Suppressor macrophage treated with lipopolysaccharide for 1 hour (primary cell): ENCODE data around the gene RNGTT.
A peak's percentile ranks its signal among the peaks of the same experiment; 100 is the strongest.

Source experiments
- DNase-seq, 3 donors: peaks; one replicate each; pipeline ENCODE4 v3.0.0-alpha.2; 2020 to 2022

The RNGTT gene

GRCh38 chr6:88910922-88911778, 52.3 kb downstream of the RNGTT start:
- DNase-seq, result no peak

GRCh38 chr6:88908598-88909548, 54.5 kb downstream of the RNGTT start:
- DNase-seq, result no peak

- peak; percentile 11 to 31 (median 21) for DNase-seq
These were observed 56.3 kb downstream of the RNGTT start for GRCh38 chr6:88907148-88907547.

- peak in 1 of 3 donors; percentile 4 for DNase-seq
These were observed 63.7 kb downstream of the RNGTT start for GRCh38 chr6:88899569-88900316.

- no peak for DNase-seq
These were observed 67.5 kb downstream of the RNGTT start for GRCh38 chr6:88895911-88896310.

GRCh38 chr6:88890860-88891845, 72.3 kb downstream of the RNGTT start:
- no peak for DNase-seq

GRCh38 chr6:88890394-88890793, 73.0 kb downstream of the RNGTT start:
- no peak for DNase-seq

GRCh38 chr6:88884361-88884760, 79.1 kb downstream of the RNGTT start:
- DNase-seq, result no peak

GRCh38 chr6:88882536-88882935, 80.9 kb downstream of the RNGTT start:
- no peak for DNase-seq

- no peak for DNase-seq
These were observed 82.0 kb downstream of the RNGTT start for GRCh38 chr6:88881451-88881850.

- DNase-seq, result no peak
These were observed 83.4 kb downstream of the RNGTT start for GRCh38 chr6:88880021-88880420.

- DNase-seq, result no peak
These were observed 85.5 kb downstream of the RNGTT start for GRCh38 chr6:88877893-88878292.

- no peak for DNase-seq
These were observed 90.5 kb downstream of the RNGTT start for GRCh38 chr6:88872962-88873361.

GRCh38 chr6:88871498-88871897, 91.9 kb downstream of the RNGTT start:
- DNase-seq, result no peak

GRCh38 chr6:88870717-88871330, 92.6 kb downstream of the RNGTT start:
- DNase-seq, result peak; percentile 73 to 78 (median 74)

- no peak for DNase-seq
These were observed 94.0 kb downstream of the RNGTT start for GRCh38 chr6:88869263-88870020.

- DNase-seq, result peak; percentile 16 to 46 (median 39)
These were observed 95.3 kb downstream of the RNGTT start for GRCh38 chr6:88867841-88868731.

- no peak for DNase-seq
These were observed 96.6 kb downstream of the RNGTT start for GRCh38 chr6:88866856-88867255.

- no peak for DNase-seq
These were observed 98.1 kb downstream of the RNGTT start for GRCh38 chr6:88865275-88865674.
